GM18505 (cell line): Measurements from ENCODE around the gene NUAK1.

Source experiments
- ATAC-seq: cut with Tn5 transposase; IDR thresholded peaks from one replicate; pipeline ENCODE4 v1.9.1; 2021; ENCODE audit not compliant: unreplicated experiment
- POLR2A ChIP-seq: IDR thresholded peaks from 4 replicates; pipeline ENCODE4 v1.6.1; 2011; ENCODE audit warnings: borderline replicate concordance; ENCODE audit not compliant: insufficient read depth, insufficient read length; ENCODE audit errors: extremely low read depth

NUAK1 gene

GRCh38 chr12:106037524-106038298 lies 101.0 kb downstream of the NUAK1 start:
- no peak for ATAC-seq
- no peak for TF ChIP-seq POLR2A

GRCh38 chr12:106035421-106035820 lies 103.3 kb downstream of the NUAK1 start:
- ATAC-seq, result no peak

GRCh38 chr12:106034316-106034715 lies 104.4 kb downstream of the NUAK1 start:
- no peak for ATAC-seq

More at GRCh38 chr12:106035421-106035820, 103.3 kb downstream of the NUAK1 start:
- TF ChIP-seq POLR2A, result no peak

GRCh38 chr12:106033161-106033675 lies 105.5 kb downstream of the NUAK1 start:
- ATAC-seq, result no peak
- no peak for TF ChIP-seq POLR2A

More at GRCh38 chr12:106034316-106034715, 104.4 kb downstream of the NUAK1 start:
- no peak for TF ChIP-seq POLR2A

GRCh38 chr12:106032623-106032925 lies 106.2 kb downstream of the NUAK1 start:
- no peak for TF ChIP-seq POLR2A
- ATAC-seq, result no peak

- TF ChIP-seq POLR2A, result no peak
- ATAC-seq, result no peak
Measured at GRCh38 chr12:106031761-106032622, 106.8 kb downstream of the NUAK1 start.

DNA sequence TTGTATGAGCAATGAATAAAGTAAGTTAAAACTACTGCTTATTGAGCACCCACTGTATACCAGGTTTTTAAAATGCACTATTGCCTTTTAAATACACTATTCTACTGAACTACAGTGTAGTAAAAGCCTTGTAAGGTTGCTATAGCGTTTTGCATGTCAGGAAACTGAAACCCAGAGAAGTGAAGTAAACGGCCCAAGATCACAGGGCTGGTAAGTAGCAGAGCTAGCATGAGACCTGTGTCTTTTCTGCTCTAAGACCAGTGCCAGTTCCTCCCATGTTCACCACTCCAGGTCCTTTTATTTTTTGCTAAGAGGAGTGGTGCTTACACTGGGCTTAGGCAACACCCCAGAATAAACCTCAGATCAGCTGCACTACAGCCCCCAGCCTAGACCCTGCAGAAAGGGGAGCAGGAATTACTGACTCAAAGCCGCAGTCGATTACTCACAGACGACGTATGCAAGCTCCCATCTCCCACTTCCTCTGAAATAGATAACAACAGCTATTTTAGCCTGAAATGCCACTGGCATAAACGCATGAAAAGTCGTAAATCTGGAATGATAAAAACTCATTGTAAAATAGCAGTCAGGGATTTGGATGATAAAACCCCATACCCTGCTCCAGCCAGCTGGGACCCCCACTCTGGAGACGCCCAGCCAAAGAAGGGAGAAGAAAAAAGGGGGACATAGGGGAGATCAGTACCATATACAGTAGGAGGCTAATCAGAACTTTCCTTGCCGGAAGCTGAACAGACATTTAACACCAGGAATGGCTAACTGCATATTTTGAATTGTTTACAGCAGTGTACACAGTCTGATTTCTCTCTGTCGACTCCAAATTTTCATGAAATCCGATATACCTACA lies 108.3 kb downstream of the NUAK1 start:
- TF ChIP-seq POLR2A, result no peak
- no peak for ATAC-seq

- ATAC-seq, result no peak
- no peak for TF ChIP-seq POLR2A
Measured at GRCh38 chr12:106029532-106029931, 109.2 kb downstream of the NUAK1 start.

DNA sequence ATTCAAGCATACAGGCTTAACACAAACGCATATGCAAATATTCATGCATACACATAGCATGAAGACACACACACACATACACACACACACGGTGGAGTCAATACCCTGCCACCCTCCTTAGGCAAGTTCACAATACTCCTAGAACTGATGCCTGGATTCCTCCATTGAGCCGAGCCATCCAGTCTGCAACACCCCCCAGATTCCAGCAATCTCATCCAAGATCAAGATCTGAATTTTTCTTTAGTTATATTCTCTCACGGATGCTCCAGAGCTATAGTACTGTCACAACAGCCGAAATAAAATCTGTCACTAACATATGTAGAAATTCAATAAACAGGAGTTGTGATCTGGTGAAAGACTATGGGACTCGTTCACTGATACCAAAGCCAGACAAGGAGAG lies 110.8 kb downstream of the NUAK1 start:
- no peak for TF ChIP-seq POLR2A
- no peak for ATAC-seq

DNA sequence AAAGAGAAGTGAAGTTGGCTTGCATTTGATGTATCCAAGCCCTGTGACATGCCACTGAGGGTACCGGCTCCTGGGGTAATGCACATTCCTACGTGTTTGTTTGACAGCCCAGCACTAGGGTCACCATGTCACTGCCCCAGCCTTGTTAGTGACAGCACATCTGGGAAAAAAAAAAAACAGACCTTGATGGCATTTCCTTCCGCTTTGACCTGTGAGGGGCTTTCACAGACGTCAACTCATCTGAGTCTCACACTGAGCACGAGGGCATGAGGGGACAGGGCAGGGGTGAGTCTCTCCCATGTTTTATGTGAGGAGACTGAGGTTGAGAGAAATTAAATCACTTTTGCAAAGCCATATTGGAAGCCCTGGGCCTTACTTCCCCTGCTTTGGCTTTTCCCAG lies 111.5 kb downstream of the NUAK1 start:
- ATAC-seq, result no peak
- no peak for TF ChIP-seq POLR2A

DNA sequence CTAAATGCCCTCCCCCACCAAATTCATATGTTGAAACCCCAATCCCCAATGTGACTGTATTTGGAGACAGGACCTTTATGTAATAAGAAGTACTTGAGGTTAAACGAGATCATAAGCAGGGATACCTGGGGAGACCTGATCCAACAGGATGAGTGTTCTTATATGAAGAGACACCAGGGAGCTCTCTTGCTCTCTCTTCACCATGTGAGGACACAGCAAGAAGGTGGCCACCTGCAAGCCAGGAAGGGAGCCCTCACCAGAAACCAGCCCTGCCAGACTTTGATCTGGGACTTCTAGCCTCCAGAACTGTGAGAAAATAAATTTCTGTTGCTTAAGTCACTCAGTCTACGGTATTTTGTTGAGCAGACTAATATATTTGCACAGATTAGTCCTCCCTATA lies 113.6 kb downstream of the NUAK1 start:
- ATAC-seq, result no peak
- no peak for TF ChIP-seq POLR2A

GRCh38 chr12:106023039-106023438 lies 115.7 kb downstream of the NUAK1 start:
- no peak for TF ChIP-seq POLR2A
- no peak for ATAC-seq

DNA sequence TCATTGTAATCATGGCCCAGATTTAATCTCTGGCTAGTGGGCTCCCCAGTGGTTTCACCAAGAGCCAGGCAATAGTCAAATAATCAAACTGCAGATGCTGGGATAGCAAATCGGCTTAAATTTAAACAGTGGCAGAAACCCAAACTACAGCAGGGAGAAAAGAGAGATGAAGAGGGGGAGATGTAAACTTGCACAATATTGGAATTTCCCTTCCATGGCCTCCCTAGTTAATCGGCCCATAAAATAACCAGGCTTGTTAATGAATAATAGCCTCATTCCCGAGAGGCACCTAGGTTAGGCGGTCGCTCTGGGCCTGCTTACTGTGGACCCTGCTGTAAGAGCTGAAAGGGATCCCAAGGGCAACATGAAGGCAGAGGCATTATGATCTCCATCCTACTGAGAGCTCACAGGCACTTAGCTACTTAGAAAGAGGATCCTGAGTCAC lies 116.2 kb downstream of the NUAK1 start:
- no peak for TF ChIP-seq POLR2A
- no peak for ATAC-seq
